Keratinocyte (primary cell): Measurements from ENCODE around the gene TMEM45B.
"Not testable (repeated sequence)": the region's sequence is repeated elsewhere in the genome, so short reads cannot be mapped to it uniquely, and the experiment has no call there.

ENCODE experiments used
- EZH2 ChIP-seq: IDR thresholded peaks from one replicate; pipeline ENCODE4 v1.6.1; 2012; ENCODE audit warnings: inconsistent platforms, mild to moderate bottlenecking, low read length, moderate library complexity
- TF ChIP-seq, protein P1 (sequence below), 3 experiments: IDR thresholded peaks in 1 of 3; conservative IDR thresholded peaks in 1 of 3; optimal IDR thresholded peaks in 1 of 3; 2 replicates in 2 of 3; 3 replicates in 1 of 3; pipeline versions ENCODE3 to v1.5.1; 2011; ENCODE audit warnings: low read length in 3 of 3, mild to moderate bottlenecking in 3 of 3, moderate library complexity in 2 of 3, control low read depth in 1 of 3, inconsistent platforms in 1 of 3; ENCODE audit not compliant: insufficient read depth in 2 of 3; ENCODE audit errors: extremely low read depth in 1 of 3

DNA sequence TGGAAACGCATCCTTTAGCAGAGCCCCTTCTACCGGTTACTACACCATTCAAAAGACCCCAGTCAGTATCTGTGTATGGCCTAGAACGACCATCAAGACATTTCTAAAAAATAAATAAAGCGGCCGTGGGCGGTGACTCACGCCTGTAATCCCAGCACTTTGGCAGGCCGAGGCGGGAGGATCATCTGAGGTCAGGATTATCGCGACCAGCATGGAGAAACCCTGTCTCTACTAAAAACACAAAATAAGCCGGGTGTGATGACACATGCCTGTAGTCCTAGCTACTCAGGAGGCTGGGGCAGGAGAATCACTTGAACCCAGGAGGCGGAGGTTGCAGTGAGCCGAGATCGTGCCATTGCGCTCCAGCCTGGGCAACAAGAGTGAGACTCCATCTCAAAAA, 53.0 kb downstream of the TMEM45B start:
- TF ChIP-seq, protein P1, sequence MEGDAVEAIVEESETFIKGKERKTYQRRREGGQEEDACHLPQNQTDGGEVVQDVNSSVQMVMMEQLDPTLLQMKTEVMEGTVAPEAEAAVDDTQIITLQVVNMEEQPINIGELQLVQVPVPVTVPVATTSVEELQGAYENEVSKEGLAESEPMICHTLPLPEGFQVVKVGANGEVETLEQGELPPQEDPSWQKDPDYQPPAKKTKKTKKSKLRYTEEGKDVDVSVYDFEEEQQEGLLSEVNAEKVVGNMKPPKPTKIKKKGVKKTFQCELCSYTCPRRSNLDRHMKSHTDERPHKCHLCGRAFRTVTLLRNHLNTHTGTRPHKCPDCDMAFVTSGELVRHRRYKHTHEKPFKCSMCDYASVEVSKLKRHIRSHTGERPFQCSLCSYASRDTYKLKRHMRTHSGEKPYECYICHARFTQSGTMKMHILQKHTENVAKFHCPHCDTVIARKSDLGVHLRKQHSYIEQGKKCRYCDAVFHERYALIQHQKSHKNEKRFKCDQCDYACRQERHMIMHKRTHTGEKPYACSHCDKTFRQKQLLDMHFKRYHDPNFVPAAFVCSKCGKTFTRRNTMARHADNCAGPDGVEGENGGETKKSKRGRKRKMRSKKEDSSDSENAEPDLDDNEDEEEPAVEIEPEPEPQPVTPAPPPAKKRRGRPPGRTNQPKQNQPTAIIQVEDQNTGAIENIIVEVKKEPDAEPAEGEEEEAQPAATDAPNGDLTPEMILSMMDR (optimal IDR thresholded peaks at IDR 0.05 in 1 of 3, IDR thresholded peaks at IDR 0.05 in 1 of 3, conservative IDR thresholded peaks at IDR 0.05 in 1 of 3; ENCODE audit: extremely low read depth in 1 of 3, insufficient read depth in 2 of 3, low read length in 3 of 3), result not testable (repeated sequence)
- not testable (repeated sequence) for TF ChIP-seq EZH2
